ENCODE measurements around the gene TSPAN2. TPM values are rescaled to one million over a fixed set of nuclear protein-coding genes. Genes with fewer than 3 reads are reported as not detected.
A peak's percentile ranks its signal among the peaks of the same experiment; 100 is the strongest.

The TSPAN2 gene
- total RNA-seq, 1 experiment from 2014 or later, result 1.3 TPM

DNA sequence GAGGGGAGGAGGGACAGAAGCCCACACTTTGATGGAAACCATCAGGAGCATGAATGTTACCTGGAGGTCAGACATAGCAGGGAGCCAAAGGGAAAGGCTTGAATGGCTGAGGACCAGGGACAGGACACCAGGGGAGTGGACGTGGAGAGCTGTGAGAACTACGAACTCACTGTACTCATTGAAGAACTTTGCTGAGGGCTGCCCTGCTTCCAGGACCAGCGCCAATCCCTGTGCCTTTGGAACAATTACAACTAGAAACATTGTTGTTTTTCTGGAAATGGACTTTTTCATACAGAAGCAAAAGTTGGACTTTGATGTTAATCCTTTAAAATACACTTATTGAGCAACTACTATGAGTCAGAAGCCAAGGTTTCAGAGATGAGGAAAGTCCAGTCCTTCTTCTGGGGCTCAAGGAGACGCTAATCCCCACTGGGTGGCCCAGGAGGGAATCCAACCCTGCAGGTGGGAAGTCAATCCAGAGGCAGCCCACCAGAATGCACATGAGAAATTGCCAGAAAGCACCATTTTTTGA lies 12.9 kb downstream of the TSPAN2 start:
- DNase-seq (ENCODE audit: low spot score), result no peak

DNA sequence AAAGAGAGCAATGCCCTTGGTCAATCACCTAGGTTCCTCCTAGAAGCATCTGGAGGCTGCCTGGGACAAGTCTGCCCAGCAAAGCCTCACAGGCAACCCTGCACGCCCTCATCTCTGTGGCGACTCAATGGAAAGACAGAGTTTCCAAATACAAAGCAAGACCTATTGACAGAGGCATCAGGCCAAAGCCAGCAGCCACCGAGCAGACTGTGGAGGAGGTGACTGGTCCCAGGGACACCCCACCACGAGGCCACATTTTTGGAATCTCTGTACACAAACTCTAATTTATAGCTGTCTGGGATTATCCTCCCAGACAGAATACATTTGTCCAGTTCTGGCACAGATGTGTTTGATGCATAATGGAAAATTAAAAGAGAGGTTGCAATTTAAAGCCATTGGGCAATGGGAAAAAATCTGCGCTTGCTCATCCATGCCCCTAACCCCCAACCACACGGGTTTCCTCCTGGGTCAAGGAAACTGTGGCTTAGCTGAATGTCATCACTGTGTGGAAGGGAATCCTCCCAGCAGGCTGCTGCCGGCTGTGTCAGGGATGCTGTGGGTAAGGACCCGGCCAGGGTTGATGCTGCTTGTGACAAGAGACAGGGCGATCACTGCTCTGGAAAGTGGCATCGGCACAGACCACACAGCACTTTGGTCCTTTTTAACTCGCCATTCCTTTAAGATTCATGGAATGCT lies 14.3 kb downstream of the TSPAN2 start:
- DNase-seq (ENCODE audit: low spot score), result no peak

DNA sequence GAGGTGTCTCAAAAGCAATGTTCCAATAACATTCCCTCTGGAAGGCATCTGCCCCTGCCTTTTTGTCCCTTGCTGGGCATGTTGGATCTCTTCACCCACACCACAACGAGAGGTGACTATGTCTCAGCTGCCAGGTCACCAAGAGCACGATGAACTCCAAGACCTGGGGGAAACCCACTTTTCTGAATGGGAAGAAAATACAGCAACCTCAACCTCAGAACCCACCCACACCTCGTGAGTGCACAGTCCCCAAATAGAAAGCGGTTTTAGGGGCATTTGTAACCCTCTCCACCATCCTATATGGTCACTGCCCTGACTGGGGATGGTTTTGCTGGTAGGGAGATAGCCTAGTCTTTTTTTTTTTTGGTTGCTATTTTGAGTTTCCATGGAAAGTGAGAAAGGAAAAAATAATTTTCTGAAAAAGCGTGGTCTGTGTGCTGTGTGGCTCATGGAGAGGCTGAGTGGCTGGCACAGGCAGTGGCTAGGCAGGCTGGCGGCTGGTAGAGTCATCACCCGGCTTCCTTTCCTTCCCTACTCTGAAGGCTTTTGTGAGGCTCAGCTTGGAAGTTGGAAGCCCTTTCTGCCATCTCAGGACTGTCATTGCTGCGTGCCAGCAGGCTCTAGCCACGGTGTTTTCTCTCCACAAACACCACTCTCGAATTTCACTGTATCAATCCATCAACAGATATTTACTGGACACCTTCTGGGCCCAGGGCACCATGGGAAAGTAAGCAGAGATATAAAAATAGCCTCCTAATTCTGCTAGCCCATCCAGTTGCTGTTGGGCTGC lies 15.8 kb downstream of the TSPAN2 start:
- DNase-seq (ENCODE audit: low spot score), result no peak

DNA sequence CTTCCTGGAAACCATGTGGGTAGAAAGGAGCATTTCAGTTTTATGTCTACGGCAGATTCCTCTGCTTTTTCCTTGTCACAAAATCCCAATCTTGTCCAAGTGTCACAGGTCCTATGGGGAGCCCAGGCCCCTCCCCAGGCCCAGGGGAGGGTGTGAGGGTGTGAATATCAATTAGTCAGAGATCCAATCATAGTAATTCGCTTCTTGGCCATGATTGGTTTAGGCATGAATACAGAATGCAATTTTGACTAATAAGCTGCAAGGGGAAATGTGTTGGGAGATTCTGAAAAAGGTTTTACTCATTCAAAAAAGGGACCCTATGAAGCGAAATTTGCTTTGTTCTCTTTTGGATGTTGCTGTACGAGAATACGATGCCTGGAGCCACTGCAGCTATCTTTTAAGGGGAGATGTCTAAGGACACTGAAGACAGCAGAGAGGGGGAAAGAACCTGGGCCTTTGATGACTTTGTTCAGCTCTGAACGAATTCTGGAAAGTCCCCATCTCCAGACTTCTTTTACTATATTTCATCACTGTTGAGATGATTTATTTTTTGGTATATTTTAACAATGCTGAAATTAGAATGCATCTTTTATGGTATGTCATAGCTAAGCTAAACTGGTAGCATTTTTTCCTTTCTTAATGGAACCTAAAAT lies 18.2 kb downstream of the TSPAN2 start:
- no peak for DNase-seq (ENCODE audit: low spot score)

DNA sequence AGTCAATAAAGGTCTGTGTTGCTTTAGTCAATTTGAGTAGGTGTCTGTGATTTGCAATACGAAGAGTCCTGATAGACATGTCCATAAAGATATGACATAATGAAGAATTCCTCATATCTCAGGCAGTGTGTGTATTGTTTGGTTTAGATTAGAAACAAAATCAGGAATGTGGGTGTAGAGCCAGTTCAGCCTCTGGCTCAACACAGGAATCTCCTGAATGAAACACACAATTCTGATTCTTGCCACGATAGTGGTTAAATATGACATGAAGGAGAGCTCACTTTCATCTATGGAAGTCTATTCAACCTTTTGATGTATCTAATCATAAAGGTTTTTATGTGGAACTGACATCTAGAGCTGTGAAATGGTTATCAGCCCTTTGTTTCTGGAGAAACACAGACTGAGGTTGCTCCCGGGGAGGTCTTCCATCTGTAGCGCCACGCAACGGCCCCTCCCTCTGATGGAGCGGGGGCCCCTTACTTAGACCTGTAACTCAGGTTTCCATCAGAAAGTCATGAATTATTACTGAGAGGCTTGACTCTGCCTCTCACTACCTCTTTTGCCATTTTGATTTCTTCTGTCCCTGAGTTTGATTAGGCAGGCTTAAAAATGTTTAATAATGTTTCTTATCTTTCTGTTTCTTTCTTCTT lies 19.5 kb downstream of the TSPAN2 start:
- DNase-seq (ENCODE audit: low spot score), result no peak

DNA sequence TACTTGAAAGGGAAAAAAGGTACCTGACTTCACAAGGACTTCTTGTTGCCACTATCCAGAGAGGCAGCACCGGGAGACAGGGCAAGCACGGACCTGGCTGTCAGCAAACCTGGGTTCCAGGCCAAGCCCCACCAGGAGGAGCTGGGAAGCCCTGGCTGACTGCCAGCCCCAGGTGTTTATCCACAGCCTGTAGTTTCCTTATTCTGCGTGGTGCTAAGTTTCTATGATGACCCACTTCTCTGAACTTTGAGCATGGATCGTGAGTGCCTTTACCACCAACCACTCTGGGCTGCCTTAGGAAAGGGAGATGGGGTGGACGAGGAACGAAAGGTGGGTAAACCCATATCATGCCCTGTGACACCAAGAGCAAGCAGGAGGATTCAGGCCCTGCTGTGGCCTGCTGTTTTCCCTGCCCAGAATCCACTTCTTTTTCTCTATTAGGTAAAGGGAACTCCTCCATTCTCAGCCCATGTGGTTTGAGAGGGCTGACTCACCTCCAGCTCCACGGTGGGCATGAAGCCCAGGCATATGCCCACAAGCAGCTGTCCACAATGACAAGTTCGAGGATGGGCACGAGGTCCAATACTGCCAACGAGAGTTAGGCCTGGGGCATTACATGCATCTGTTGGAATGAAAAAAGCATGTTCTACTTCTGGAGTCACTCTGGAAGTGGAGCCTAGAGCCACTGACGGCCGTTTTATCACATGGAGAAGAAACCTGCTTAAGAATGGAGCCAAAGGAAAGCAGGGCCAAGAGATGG lies 20.3 kb downstream of the TSPAN2 start:
- DNase-seq (ENCODE audit: low spot score), result peak; percentile 91

DNA sequence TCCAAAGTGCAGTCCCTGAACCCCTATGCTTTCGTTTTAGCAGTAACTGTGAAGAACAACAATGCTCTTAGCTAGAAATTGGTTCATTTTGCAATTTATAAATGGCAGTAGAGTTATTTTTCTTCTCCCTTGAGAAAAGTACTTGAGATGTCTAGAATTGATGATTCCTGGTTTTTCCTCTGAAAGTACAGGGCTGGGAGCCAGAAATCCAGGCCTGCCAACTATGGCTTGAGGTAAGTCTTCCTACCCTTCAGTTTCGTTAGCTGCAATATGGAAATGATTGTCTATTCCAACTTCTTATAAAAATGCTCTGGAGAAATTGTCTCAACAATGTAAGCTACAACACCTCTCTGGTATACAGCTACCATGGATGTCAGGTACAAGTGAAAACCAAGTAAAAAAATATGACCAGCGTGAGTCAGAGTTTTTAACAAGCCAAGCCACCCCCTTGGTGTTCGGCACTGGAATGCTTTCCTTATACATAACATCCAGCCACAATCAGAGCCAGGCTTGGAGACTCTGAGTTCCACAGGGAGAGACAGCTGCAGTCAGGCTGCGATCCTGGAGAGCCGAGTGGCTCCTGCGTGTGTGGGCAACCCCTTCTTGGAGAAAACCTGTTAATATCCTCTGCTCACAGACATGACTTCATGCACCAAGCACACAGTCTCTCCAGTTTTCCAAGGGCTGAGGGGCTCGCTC lies 22.0 kb downstream of the TSPAN2 start:
- DNase-seq (ENCODE audit: low spot score), result peak; percentile 65

DNA sequence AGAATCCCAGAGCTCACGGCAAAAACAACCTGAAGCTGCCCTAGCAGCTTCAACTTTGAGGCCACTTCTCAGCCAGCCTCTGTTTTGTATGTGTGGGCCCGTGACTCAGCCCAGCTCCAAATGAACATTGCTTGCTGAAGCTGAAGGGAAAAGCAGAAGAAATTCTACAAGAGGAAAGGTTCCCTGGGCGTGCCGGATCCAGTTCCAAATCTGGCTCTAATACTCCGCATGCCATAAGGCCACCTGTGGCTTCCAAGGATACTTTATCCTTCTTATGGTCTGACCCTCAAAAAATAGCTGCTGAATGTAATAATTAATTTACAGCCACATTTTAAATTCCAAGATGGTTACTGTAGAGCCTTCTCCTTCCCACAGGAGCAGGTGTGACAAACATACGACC lies 24.3 kb downstream of the TSPAN2 start:
- DNase-seq (ENCODE audit: low spot score), result no peak

DNA sequence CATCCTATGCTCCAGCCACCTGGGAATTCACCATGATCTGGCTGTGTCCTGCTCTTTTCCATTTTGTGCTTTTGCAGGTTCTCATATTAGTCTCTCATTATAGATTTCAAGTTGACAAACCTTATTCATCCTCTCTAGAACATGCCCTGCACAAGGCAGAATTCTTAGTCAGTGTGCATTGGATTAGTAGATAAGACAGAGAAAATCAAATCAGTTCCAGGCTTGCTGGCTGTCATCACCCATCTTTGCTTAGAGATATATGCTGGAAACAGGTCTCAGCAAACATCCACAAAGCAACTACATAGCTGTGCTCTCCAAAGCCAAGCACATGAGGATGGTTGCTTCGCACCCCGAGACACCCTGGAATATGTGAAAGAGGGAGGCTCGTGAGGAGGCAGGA lies 24.8 kb downstream of the TSPAN2 start:
- DNase-seq (ENCODE audit: low spot score), result no peak

DNA sequence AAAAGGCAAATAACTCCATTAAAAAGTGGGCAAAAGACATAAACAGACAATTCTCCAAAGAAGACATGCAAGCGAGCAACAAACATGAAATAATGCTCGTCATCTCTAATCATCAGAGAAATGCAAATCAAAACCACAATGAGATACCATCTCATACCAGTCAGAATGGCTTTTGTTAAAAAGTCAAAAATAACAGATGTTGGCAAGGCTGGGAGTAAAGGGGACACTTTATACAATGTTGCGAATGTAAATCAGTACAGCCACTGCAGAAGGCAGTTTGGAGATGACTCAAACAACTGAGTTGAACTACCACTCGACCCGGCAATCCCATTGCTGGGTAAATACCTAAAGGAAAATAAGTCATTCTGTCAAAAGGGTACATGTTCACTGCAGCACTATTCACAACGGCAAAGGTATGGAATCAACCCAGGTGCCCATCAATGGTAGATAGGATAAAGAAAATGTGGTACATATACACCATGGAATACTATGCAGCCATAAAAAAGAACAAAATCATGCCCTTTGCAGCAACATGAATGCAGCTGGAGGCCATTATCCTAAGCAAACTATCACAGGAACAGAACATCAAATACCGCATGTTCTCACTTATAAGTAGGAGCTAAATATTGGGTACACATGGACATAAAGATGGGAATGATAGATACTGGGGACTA lies 25.9 kb downstream of the TSPAN2 start:
- DNase-seq (ENCODE audit: low spot score), result peak; percentile 29

DNA sequence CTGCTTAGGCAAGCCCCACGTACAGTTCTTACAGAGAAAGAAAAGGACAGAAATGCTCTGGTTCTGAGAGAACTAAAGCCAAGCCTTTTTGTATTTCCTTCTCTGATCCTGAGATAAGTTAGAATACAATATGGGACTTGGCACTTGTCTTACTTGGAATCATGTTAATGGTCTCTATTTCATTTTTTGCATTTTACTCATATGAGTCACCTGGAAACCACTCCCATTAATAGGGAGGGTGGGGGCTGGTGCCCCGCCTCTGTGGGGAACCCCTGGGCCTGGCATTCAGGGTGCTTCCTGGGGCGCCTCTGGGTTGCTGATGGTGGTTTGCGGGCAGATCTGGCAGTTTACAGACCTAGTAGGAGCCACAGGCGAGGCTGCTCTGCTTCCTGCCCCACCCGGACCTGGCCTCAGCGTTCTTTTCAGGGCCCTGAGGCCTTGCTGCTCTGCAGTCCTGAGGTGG lies 26.7 kb downstream of the TSPAN2 start:
- peak; percentile 82 for DNase-seq (ENCODE audit: low spot score)

DNA sequence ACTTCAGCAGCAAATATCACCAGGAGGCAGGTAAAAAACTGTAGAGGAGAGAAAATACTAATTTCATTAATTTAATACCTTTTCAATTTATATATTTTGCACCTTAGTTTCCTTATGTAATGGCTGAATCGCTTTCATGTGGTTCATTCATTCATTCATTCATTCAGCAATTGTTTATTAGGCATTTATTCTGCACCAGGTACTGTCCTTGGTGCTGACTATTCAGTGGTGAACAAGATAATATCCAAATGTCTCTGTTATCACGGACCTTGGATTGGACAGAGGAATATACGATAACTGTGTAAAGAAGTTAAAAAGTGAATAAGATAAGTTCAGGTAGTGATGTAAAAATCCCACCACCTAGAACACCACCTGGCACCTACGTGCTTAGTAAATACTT lies 28.8 kb downstream of the TSPAN2 start:
- no peak for DNase-seq (ENCODE audit: low spot score)

DNA sequence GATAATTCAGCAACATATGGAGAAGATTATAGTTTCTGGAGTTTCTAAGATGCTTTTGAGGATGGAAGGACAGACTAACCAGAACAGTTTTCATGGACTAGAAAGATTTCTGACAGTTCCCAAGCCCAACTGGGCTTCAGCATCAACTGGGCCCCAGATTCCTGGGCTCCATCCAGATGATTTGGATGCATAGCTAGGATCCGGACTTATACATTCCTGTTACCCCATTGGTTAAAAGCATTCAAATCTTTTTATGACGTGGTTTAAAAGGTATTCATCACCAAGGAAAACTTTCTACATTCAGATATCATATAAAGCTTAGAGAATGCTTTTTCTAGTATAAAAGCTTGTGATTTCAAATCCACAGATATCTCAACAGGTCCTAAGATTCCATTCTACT lies 30.0 kb downstream of the TSPAN2 start:
- DNase-seq (ENCODE audit: low spot score), result no peak

DNA sequence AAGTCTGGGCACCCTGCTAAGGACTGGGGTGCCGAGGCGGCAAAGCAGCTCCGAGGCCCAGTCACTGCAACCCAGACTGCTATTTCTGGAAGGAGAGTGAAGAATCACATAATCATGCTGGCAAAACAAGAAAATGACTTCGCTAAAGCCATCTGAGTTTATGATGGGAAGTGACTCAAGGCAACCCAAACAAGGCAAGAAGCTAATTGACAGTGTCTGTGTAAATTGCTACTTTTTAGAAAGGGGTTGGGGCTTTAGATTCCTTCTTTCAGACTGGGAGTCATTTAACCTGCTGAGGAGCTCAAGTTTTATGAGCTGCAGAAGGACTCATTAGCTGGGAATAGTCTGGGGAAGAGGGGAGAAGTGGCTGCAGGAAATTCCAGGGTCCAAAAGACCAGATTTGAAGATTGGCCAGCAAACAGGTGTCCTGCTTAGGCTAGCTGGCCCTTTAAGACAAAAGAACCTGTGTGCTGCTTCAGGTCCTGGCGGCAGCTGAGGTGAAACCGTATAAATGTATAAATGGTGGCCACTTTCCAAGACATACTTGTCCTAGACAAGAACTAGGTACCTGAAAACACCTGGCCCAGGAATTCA lies 31.5 kb downstream of the TSPAN2 start:
- no peak for DNase-seq (ENCODE audit: low spot score)

DNA sequence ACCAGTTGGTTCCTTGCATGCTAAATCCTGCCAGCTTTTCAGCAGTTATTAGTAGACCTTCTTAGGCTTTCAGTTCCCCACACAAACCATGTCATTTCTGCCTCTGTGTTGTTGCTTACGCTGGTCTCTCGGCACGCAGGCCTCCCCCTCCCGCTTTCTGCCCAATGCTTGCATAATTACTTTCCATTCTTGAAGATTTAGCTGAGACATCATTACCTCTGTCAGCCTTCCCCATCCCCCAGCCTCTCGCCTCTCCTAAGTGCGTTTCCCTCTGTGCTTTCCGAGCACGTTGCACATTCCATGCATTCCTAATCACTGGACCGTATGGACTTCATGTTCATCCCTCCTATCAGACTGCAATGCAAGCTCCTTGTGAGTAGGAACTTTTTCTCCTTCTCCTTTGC lies 32.9 kb downstream of the TSPAN2 start:
- no peak for DNase-seq (ENCODE audit: low spot score)

DNA sequence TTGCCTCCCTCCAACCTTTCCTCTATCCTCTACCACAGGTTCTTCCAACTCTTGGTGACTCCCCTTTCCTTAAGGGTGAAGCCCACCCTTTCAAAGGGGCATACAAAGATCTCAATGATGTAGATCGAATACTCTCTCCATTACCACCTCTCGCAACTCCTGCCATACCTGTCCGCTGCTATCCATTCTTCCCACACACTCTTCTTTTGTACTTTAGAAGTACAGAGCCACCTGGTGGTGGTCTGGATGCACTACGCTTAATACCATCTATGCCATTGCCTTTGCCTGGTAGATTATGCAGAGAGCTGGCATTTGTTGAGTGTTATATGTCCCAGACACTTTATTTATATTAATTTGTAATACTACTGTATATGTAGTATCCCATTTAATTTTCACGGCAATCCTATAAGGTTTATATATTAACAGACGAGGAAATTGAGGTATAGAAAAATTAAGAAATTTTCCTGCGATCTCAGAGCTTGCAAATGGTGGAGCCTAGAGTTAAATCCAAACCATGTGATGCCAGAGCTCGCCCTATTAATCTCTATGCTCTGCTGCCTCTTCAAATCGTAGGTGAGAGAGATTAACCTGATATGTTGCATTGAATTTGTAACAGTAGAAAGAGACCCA lies 36.7 kb downstream of the TSPAN2 start:
- peak; percentile 42 for DNase-seq (ENCODE audit: low spot score)

DNA sequence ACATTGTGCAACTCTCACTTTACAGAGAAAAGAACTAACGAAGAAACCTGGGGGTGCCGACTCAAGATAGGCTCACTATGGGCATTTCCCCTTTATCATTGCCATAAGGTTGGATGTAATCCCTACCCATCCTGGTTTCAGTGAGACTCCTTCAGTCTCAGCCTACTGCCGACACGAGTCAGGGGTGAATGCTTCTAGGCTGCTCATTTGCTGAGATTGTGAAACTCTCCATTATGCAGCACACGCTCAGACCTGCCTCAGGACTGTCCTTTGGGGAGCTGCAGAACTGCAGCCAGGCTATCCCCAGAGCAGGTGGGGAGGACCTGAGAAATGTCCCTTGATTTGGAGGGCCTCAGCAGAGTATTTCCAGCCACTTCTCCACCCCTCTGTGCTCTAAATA lies 37.5 kb downstream of the TSPAN2 start:
- no peak for DNase-seq (ENCODE audit: low spot score)

DNA sequence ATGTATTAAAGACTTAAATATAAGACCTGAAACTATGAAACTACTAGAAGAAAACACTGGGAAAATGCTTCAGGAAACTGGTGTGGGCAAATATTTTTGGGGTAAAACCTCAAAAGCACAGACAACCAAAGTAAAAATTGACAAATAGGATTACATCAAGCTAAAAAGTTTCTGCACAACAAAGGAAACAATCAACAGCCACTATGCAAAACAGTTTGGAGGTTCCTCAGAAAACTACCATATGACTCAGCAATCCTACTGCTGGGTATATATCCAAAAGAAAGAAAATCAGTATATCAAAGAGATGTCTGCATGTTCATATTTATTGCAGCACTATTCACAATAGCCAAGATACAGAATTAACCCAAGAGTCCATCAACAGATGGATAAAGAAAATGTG lies 42.6 kb downstream of the TSPAN2 start:
- no peak for DNase-seq (ENCODE audit: low spot score)

DNA sequence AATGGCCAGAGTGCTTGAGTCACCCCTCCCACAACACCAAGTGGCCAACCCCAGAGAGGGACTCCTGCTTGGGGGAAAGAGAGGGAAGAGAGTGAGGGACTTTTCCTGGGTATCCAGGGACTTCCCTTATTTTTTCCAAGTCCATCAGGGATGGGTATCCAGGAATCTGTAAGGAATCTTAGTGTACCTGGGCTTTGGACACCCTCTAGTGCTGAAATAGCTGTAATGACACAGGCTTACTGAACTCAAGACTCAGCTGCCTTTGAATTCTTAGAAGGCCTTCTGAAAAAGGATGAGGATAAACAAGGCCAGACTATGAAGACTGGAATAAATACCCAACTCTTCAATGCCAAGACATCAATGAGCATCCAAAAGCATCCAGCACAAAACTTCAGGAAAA lies 47.6 kb downstream of the TSPAN2 start:
- DNase-seq (ENCODE audit: low spot score), result peak; percentile 9
